A549 (cell line): ENCODE results near the gene S100A13. TPM values are rescaled to one million over a fixed set of nuclear protein-coding genes. Genes with fewer than 3 reads are reported as not detected.

ENCODE experiments used
- ATAC-seq, 2 experiments: fragments of 200-7000 bp in 1 of 2; fragments of >200 bp in 1 of 2; cut with Nextera tagmentation in 1 of 2; cut with Tn5 transposase in 1 of 2; 3 replicates each; pipeline versions ENCODE4 v1.8.0 to v1.9.1; 2018 to 2020; ENCODE audit warnings: mild to moderate bottlenecking in 1 of 2, moderate library complexity in 1 of 2
- CTCF ChIA-PET: fragments of 300-600 bp; sonication (Branson Sonifier 250); formaldehyde crosslinking; extraction: SDS; loops from one replicate; lab custom pipeline; 2021; ENCODE audit warnings: antibody characterized with exemption, inconsistent platforms; lab: Yijun Ruan, JAX
- POLR2A ChIA-PET: fragments of 350-600 bp; formaldehyde crosslinking; extraction: SDS; loops from one replicate; lab custom pipeline; 2021; ENCODE audit warnings: antibody characterized with exemption, inconsistent platforms; lab: Yijun Ruan, JAX
- DNase-seq, 2 experiments: peaks; one replicate each; pipeline versions ENCODE4 v3.0.0 to v3.0.0-alpha.2; 2011 to 2016; ENCODE audit warnings: low read depth in 1 of 2, low spot score in 1 of 2
- FAIRE-seq: peaks from 2 replicates; lab custom pipeline; 2011; peaks lifted over from hg19 to GRCh38; lab: Jason Lieb, UNC
- H3K27ac ChIP-seq, 2 experiments: fragments of >200 bp; sonication (Bioruptor Twin); formaldehyde crosslinking; 3 replicates each; pipeline ENCODE4 v1.5.1; 2016 to 2017
- H3K4me1 ChIP-seq: fragments of >200 bp; sonication (Bioruptor Twin); formaldehyde crosslinking; 3 replicates; pipeline ENCODE4 v1.6.1; 2016
- H3K4me2 ChIP-seq: fragments of >200 bp; sonication (Bioruptor Twin); formaldehyde crosslinking; 3 replicates; pipeline ENCODE4 v1.6.1; 2016
- H3K4me3 ChIP-seq: fragments of >200 bp; sonication (Bioruptor Twin); formaldehyde crosslinking; 3 replicates; pipeline ENCODE4 v1.5.1; 2016
- H3K9me3 ChIP-seq: fragments of >200 bp; sonication (Bioruptor Twin); formaldehyde crosslinking; 3 replicates; pipeline ENCODE4 v1.6.1; 2016
- ATOH8 ChIP-seq: fragments of 250-450 bp; sonication (Bioruptor Pico); IDR thresholded peaks from 2 replicates; pipeline ENCODE4 v1.5.0; 2020; ENCODE audit warnings: low read depth, mild to moderate bottlenecking, moderate library complexity
- CBX8 ChIP-seq: fragments of 200-600 bp; sonication (generic); IDR thresholded peaks from 2 replicates; pipeline ENCODE4 v1.6.1; 2016
- CEBPB ChIP-seq, 2 experiments: fragments of >200 bp in 1 of 2; sonication (Bioruptor Twin) in 1 of 2; formaldehyde crosslinking in 1 of 2; IDR thresholded peaks; 2 replicates each; pipeline ENCODE4 v1.6.1; 2012 to 2016
- CHD2 ChIP-seq: fragments of 150-350 bp; IDR thresholded peaks from 2 replicates; pipeline ENCODE4 v1.6.1; 2014; ENCODE audit warnings: low read length; ENCODE audit not compliant: partially characterized antibody
- E2F6 ChIP-seq: IDR thresholded peaks from 2 replicates; pipeline ENCODE4 v1.6.1; 2012; ENCODE audit warnings: low read depth, borderline replicate concordance
- EHF ChIP-seq: fragments of 250-450 bp; sonication (Bioruptor Pico); IDR thresholded peaks from 2 replicates; pipeline ENCODE4 v1.5.0; 2020; ENCODE audit warnings: mild to moderate bottlenecking
- FOSL2 ChIP-seq, 2 experiments: fragments of 450-650 bp in 1 of 2; fragments of >200 bp in 1 of 2; sonication (Bioruptor Twin) in 1 of 2; formaldehyde crosslinking; IDR thresholded peaks; 2 replicates each; pipeline versions ENCODE4 v1.5.0 to v1.6.1; 2016 to 2020; ENCODE audit warnings: mild to moderate bottlenecking in 1 of 2, moderate library complexity in 1 of 2
- HEYL ChIP-seq: fragments of 250-450 bp; sonication (Bioruptor Pico); IDR thresholded peaks from 2 replicates; pipeline ENCODE4 v1.8.0; 2021; ENCODE audit warnings: mild to moderate bottlenecking, moderate library complexity
- HOXA7 ChIP-seq: fragments of 250-450 bp; sonication (Bioruptor Pico); IDR thresholded peaks from 2 replicates; pipeline ENCODE4 v1.5.0; 2020; ENCODE audit warnings: mild to moderate bottlenecking, moderate library complexity
- HOXB13 ChIP-seq: fragments of 250-450 bp; sonication (Bioruptor Pico); IDR thresholded peaks from 2 replicates; pipeline ENCODE4 v1.5.0; 2020; ENCODE audit warnings: low read depth, mild to moderate bottlenecking, moderate library complexity
- HOXB5 ChIP-seq: fragments of 250-450 bp; sonication (Bioruptor Pico); IDR thresholded peaks from 2 replicates; pipeline ENCODE4 v1.5.0; 2020; ENCODE audit warnings: mild to moderate bottlenecking, moderate library complexity
- JUN ChIP-seq, 2 experiments: fragments of >200 bp; sonication (Bioruptor Twin); formaldehyde crosslinking; IDR thresholded peaks; 2 replicates in 1 of 2; 3 replicates in 1 of 2; pipeline ENCODE4 v1.6.1; 2016 to 2017
- JUNB ChIP-seq: fragments of >200 bp; sonication (Bioruptor Twin); formaldehyde crosslinking; IDR thresholded peaks from 2 replicates; pipeline ENCODE4 v1.6.1; 2016
- KDM1A ChIP-seq: fragments of 200-600 bp; sonication (generic); IDR thresholded peaks from 2 replicates; pipeline ENCODE4 v1.6.1; 2016; ENCODE audit warnings: low read depth, mild to moderate bottlenecking
- MAZ ChIP-seq: fragments of 150-350 bp; IDR thresholded peaks from 2 replicates; pipeline ENCODE4 v1.6.1; 2014; ENCODE audit warnings: antibody characterized with exemption, low read depth, low read length, borderline replicate concordance
- RAD21 ChIP-seq, 2 experiments: fragments of >200 bp in 1 of 2; sonication (Bioruptor Twin) in 1 of 2; formaldehyde crosslinking in 1 of 2; IDR thresholded peaks in 1 of 2; conservative IDR thresholded peaks in 1 of 2; 2 replicates in 1 of 2; 3 replicates in 1 of 2; pipeline ENCODE4 v1.6.1; 2012 to 2018; ENCODE audit warnings: inconsistent platforms in 1 of 2
- RFX5 ChIP-seq: fragments of 450-650 bp; IDR thresholded peaks from 2 replicates; pipeline ENCODE4 v1.7.1; 2014; ENCODE audit warnings: antibody characterized with exemption, mild to moderate bottlenecking, moderate library complexity
- SREBF2 ChIP-seq: fragments of 450-650 bp; IDR thresholded peaks from 2 replicates; pipeline ENCODE4 v1.6.1; 2014; ENCODE audit warnings: mild to moderate bottlenecking, moderate library complexity
- TP53 ChIP-seq: fragments of 250-450 bp; sonication (Bioruptor Pico); IDR thresholded peaks from 2 replicates; pipeline ENCODE4 v1.5.0; 2021; ENCODE audit warnings: mild to moderate bottlenecking, moderate library complexity
- WGBS: methylation state at CpG from one replicate; pipeline ENCODE4 v1.1.6; 2017; ENCODE audit errors: missing lambda C conversion rate; 5-methylcytosine and 5-hydroxymethylcytosine counted together
- polyA plus RNA-seq, 4 experiments: library from polyadenylated mRNA; depleted of rRNA in 3 of 4; stranded (reverse); fragments of >200 nt; fragmentation: RNase III in 1 of 4; extraction: RNeasy Plus Mini Kit Qiagen cat#74134 plus additional on column Dnase treatment in 1 of 4; gene quantifications; 2 replicates in 3 of 4; 3 replicates in 1 of 4; pipeline ENCODE4 v1.2.3, GENCODE V29; 2011 to 2017

S100A13 gene
- polyA plus RNA-seq, 2 of the 4 experiments (the other 2 are of a cell fraction): 113 to 129 TPM

- no peak for DNase-seq
- H3K4me1 ChIP-seq: peaks cover 18% of the 10 kb centered on the region
- TF ChIP-seq KDM1A (no peak), CBX8 (no peak), HOXB13 (CRISPR knock-in tag) (no peak), MAZ (no peak), E2F6 (no peak), CEBPB (IDR thresholded peaks at IDR 0.05) (no peak), HOXB5 (no peak), FOSL2 (IDR thresholded peaks at IDR 0.05) (no peak), FOSL2 (CRISPR knock-in tag; IDR thresholded peaks at IDR 0.05) (no peak), RFX5 (no peak), RAD21 (conservative IDR thresholded peaks at IDR 0.05 in 1 of 2, IDR thresholded peaks at IDR 0.05 in 1 of 2) (no peak)
- TF ChIP-seq, all 56 proteins: peak for 0
- ChIA-PET POLR2A (interaction anchor here (0.9 to 2.9 kb wide), 9 partner anchors 10 to 337 kb away, joined by 3 to 39 read pairs (median 11); partner anchors contain the start of genes S100A14, S100A16 and SLC39A1), CTCF (interaction anchor here (1.0 to 18.3 kb wide), 23 partner anchors 11 to 273 kb away, joined by 3 to 253 read pairs (median 11); partner anchors contain the start of genes ILF2, S100A14, S100A16 and S100A6)
- ATAC-seq (no peak), FAIRE-seq (no peak)
- H3K27ac ChIP-seq: peak overlapping the region; percentile 92
- H3K4me2 ChIP-seq: peak overlapping the region; percentile 97
- peak overlapping the region; percentile 57 for H3K4me3 ChIP-seq
- H3K9me3 ChIP-seq: no peaks in the 10 kb centered on the region
- WGBS: 39% methylated on average over 3 of the region's 3 CpGs
These were observed 815 bp downstream of the S100A13 start for GRCh38 chr1:153626477-153626903.

- Histone ChIP-seq H3K4me3 (no peak overlapping the region), H3K4me2 (no peak overlapping the region), H3K4me1 (peaks cover 18% of the 10 kb centered on the region), H3K27ac (no peak overlapping the region), H3K9me3 (no peaks in the 10 kb centered on the region)
- no peak for FAIRE-seq
- no peak for ATAC-seq
- ChIA-PET POLR2A (interaction anchor here (1.0 to 2.0 kb wide), 2 partner anchors 9 to 12 kb away, joined by 4 to 9 read pairs; partner anchors contain the start of genes CHTOP and S100A16), CTCF (interaction anchor here (1.3 to 18.3 kb wide), 8 partner anchors 10 to 113 kb away, joined by 3 to 253 read pairs (median 38); partner anchors contain the start of genes S100A14, S100A16 and S100A6)
- TF ChIP-seq SREBF2: no peak
- TF ChIP-seq JUNB: no peak
- TF ChIP-seq RAD21 (conservative IDR thresholded peaks at IDR 0.05 in 1 of 2, IDR thresholded peaks at IDR 0.05 in 1 of 2): no peak
- TF ChIP-seq RFX5: no peak
- TF ChIP-seq HEYL (CRISPR knock-in tag): no peak
- no peak for TF ChIP-seq JUN (IDR thresholded peaks at IDR 0.05)
- no peak for TF ChIP-seq CHD2
- TF ChIP-seq HOXA7 (CRISPR knock-in tag): no peak
- no peak for TF ChIP-seq TP53 (CRISPR knock-in tag)
- DNase-seq: no peak
- 94% methylated on average over 10 of the region's 10 CpGs for WGBS
These were observed 2.2 kb downstream of the S100A13 start for GRCh38 chr1:153624965-153625611.

- ChIA-PET POLR2A (interaction anchor here (2.0 kb wide), 1 partner anchor 11 kb away, joined by 9 read pairs; the partner anchor contains the start of gene CHTOP), CTCF (interaction anchor here (0.9 to 18.3 kb wide), 7 partner anchors 8 to 113 kb away, joined by 3 to 253 read pairs (median 4); partner anchors contain the start of gene CHTOP)
- TF ChIP-seq EHF (CRISPR knock-in tag): no peak
- no peak for TF ChIP-seq ATOH8 (CRISPR knock-in tag)
- no peak for TF ChIP-seq RAD21 (conservative IDR thresholded peaks at IDR 0.05 in 1 of 2, IDR thresholded peaks at IDR 0.05 in 1 of 2)
- TF ChIP-seq KDM1A: no peak
- 81% methylated on average over 7 of the region's 7 CpGs for WGBS
- Histone ChIP-seq H3K4me1 (peaks cover 16% of the 10 kb centered on the region), H3K27ac (no peak overlapping the region), H3K9me3 (no peaks in the 10 kb centered on the region), H3K4me3 (no peak overlapping the region), H3K4me2 (no peak overlapping the region)
- ATAC-seq: no peak
- no peak for FAIRE-seq
- no peak for DNase-seq
These were observed 4.2 kb downstream of the S100A13 start for GRCh38 chr1:153623101-153623500.
